ENCODE measurements around the gene SH2D6.
"Not testable (repeated sequence)": the region's sequence is repeated elsewhere in the genome, so short reads cannot be mapped to it uniquely, and the experiment has no call there.

SH2D6 gene

GRCh38 chr2:85423525-85423924 lies 5.0 kb downstream of the SH2D6 start:
- DNase-seq: no peak

GRCh38 chr2:85425588-85425987 lies 7.1 kb downstream of the SH2D6 start:
- DNase-seq: no peak

- no peak for DNase-seq
Observed at GRCh38 chr2:85427300-85427835, 8.9 kb downstream of the SH2D6 start.

GRCh38 chr2:85428343-85428881 lies 9.9 kb downstream of the SH2D6 start:
- DNase-seq: no peak

- DNase-seq: no peak
Observed at GRCh38 chr2:85429213-85429923, 10.9 kb downstream of the SH2D6 start.

GRCh38 chr2:85429924-85430289 lies 11.4 kb downstream of the SH2D6 start:
- no peak for DNase-seq

GRCh38 chr2:85430752-85431569 lies 12.4 kb downstream of the SH2D6 start:
- DNase-seq: no peak

GRCh38 chr2:85431570-85432205 lies 13.2 kb downstream of the SH2D6 start:
- no peak for DNase-seq

- DNase-seq: no peak
Observed at GRCh38 chr2:85433511-85434089, 15.1 kb downstream of the SH2D6 start.

- no peak for DNase-seq
Observed at GRCh38 chr2:85434696-85435095, 16.2 kb downstream of the SH2D6 start.

- peak in 1 of 2 experiments; percentile 24 for DNase-seq
Observed at GRCh38 chr2:85435220-85435958, 16.9 kb downstream of the SH2D6 start.

GRCh38 chr2:85435981-85436835 lies 17.7 kb downstream of the SH2D6 start:
- no peak for DNase-seq

GRCh38 chr2:85436836-85437487 lies 18.4 kb downstream of the SH2D6 start:
- no peak for DNase-seq

GRCh38 chr2:85437488-85438200 lies 19.1 kb downstream of the SH2D6 start:
- peak; percentile 32 to 38 for DNase-seq

GRCh38 chr2:85438201-85439024 lies 19.9 kb downstream of the SH2D6 start:
- DNase-seq: no peak

GRCh38 chr2:85439025-85439472 lies 20.5 kb downstream of the SH2D6 start:
- DNase-seq: no peak

- DNase-seq: not testable (repeated sequence)
Observed at GRCh38 chr2:85439569-85439968, 21.1 kb downstream of the SH2D6 start.

- DNase-seq: no peak
Observed at GRCh38 chr2:85439986-85440385, 21.5 kb downstream of the SH2D6 start.

- DNase-seq: no peak
Observed at GRCh38 chr2:85440729-85441128, 22.2 kb downstream of the SH2D6 start.

All from NCI-H187 (cell line).